ENCODE measurements around the gene ATP5IF1. TPM values are rescaled to one million over a fixed set of nuclear protein-coding genes. Genes with fewer than 3 reads are reported as not detected.

ATP5IF1 gene
- total and polyA plus RNA-seq, 2 of the 13 experiments (the other 11 are each of a cell fraction or from before 2014, with no cell fraction given), result 97.7 to 131 TPM

GRCh38 chr1:28235755-28236655 lies at the start of gene ATP5IF1 (continued):
- TF ChIP-seq KIAA2018 (CRISPR knock-in tag; IDR thresholded peaks at IDR 0.05; ENCODE audit: borderline replicate concordance) (0 out of 2 replicates have a peak, but pooled peaks have one; percentile 82), CCDC6 (CRISPR knock-in tag; IDR thresholded peaks at IDR 0.05) (no peak), KDM4B (CRISPR knock-in tag; IDR thresholded peaks at IDR 0.05) (no peak), PHB2 (IDR thresholded peaks at IDR 0.05; ENCODE audit: partially characterized antibody) (no peak), ZNF326 (CRISPR knock-in tag; IDR thresholded peaks at IDR 0.05; ENCODE audit: borderline replicate concordance) (no peak), LCORL (IDR thresholded peaks at IDR 0.05) (0 out of 2 replicates have a peak, but pooled peaks have one; percentile 52), LCORL (CRISPR knock-in tag; IDR thresholded peaks at IDR 0.05) (peak; percentile 61), ZNF615 (CRISPR knock-in tag; IDR thresholded peaks at IDR 0.05; ENCODE audit: borderline replicate concordance) (no peak), ZNF781 (CRISPR knock-in tag; IDR thresholded peaks at IDR 0.05; ENCODE audit: borderline replicate concordance, not compliant biosample characterization) (peak; percentile 77), EP300 (IDR thresholded peaks at IDR 0.05; ENCODE audit: low read depth in 2 of 2, low read length in 2 of 2) (no peak), EP300 (CRISPR knock-in tag; IDR thresholded peaks at IDR 0.05; ENCODE audit: borderline replicate concordance) (no peak), NFE2 (CRISPR knock-in tag; IDR thresholded peaks at IDR 0.05) (no peak), TBX3 (IDR thresholded peaks at IDR 0.05; ENCODE audit: borderline replicate concordance) (no peak), ZNF839 (CRISPR knock-in tag; IDR thresholded peaks at IDR 0.05; ENCODE audit: borderline replicate concordance) (peak; percentile 60; the same call in 1 of the 2 replicates), ZC3H4 (CRISPR knock-in tag; IDR thresholded peaks at IDR 0.05; ENCODE audit: borderline replicate concordance) (no peak), ZNF317 (CRISPR knock-in tag; IDR thresholded peaks at IDR 0.05) (peak; percentile 60; the same call in 1 of the 2 replicates)

Measured in HepG2 (cell line).